ENCODE data around the gene MRS2.

DNA sequence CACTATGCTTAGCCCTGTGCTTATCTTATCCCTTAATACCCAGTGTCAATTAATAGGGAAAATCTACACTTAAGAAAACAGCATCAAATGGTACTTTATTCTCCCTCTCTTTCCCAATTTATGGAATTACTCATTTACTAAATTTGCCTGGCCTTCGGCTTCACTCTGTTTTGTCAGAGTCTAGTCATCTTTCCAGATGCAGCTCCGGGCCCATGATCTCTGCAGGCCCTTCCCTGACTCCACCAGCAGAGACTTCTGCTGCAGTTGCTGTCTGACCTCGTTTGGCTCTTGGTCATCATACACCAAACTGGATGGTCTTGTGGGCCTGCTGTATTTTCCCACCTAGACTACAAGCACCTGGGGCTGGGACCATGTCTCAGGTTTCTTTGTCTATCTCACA lies 27.4 kb downstream of the MRS2 start:
- TF ChIP-seq, protein P1, sequence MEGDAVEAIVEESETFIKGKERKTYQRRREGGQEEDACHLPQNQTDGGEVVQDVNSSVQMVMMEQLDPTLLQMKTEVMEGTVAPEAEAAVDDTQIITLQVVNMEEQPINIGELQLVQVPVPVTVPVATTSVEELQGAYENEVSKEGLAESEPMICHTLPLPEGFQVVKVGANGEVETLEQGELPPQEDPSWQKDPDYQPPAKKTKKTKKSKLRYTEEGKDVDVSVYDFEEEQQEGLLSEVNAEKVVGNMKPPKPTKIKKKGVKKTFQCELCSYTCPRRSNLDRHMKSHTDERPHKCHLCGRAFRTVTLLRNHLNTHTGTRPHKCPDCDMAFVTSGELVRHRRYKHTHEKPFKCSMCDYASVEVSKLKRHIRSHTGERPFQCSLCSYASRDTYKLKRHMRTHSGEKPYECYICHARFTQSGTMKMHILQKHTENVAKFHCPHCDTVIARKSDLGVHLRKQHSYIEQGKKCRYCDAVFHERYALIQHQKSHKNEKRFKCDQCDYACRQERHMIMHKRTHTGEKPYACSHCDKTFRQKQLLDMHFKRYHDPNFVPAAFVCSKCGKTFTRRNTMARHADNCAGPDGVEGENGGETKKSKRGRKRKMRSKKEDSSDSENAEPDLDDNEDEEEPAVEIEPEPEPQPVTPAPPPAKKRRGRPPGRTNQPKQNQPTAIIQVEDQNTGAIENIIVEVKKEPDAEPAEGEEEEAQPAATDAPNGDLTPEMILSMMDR (IDR thresholded peaks at IDR 0.05) = no peak
- TF ChIP-seq POLR2A (IDR thresholded peaks at IDR 0.05) = no peak
